ENCODE data around the gene SRGAP1. TPM values are rescaled to one million over a fixed set of nuclear protein-coding genes. Genes with fewer than 3 reads are reported as not detected.

Gene SRGAP1
- total RNA-seq, 2 donors from 2014 or later: 0.19 to 1.0 TPM

DNA sequence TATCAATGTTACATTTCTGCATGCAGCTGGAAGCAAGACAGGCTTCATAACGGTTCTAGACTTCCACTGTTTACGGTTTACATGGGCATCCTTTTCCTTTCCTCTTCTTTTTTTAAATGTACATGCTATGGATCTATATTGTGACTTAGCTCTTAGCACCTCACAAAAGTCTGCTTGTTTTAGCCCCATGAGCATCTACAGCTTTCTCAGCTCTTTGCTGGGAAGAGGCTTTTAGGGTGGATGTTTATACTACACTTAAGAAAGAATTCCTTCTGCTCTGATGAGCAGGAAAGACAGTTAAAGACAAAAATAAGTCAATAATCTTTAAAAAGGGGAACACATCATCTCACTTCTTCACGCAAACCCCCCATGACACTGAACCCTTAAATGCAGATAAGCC, 326.2 kb downstream of the SRGAP1 start:
- no peaks in the 10 kb centered on the region for H3K27me3 Mint-ChIP-seq
- no peaks in the 10 kb centered on the region for H3K36me3 Mint-ChIP-seq
- no peak overlapping the region for H3K4me3 Mint-ChIP-seq
- DNase-seq (ENCODE audit: low spot score) (no peak), ATAC-seq (no peak)
- no peaks in the 10 kb centered on the region for H3K4me1 Mint-ChIP-seq (ENCODE audit: low read depth in 2 of 2)
- H3K27ac Mint-ChIP-seq: no peak overlapping the region
- no peaks in the 10 kb centered on the region for H3K9me3 Mint-ChIP-seq

DNA sequence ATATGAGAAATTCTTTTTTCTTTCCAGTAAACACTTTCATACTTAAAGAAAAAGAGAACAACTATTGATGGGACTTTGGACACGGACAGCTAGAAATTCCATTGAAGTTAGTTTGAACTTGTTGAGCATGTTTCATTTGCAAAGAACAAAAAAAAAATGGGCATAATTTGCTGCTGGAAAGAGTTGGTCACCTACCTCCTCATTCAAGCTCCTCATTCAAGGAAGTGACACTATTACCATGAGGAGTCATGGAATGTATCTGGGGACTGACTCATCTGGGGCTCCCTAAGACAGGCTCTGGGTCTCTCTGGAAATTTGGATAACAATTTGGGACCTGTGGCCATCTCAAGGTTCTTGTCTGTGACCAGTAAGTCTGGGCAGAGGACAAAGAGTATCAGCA, 327.2 kb downstream of the SRGAP1 start:
- no peak overlapping the region for H3K27ac Mint-ChIP-seq
- no peaks in the 10 kb centered on the region for H3K9me3 Mint-ChIP-seq
- H3K4me3 Mint-ChIP-seq: no peak overlapping the region
- no peaks in the 10 kb centered on the region for H3K4me1 Mint-ChIP-seq (ENCODE audit: low read depth in 2 of 2)
- no peak for ATAC-seq
- DNase-seq (ENCODE audit: low spot score): no peak
- no peaks in the 10 kb centered on the region for H3K27me3 Mint-ChIP-seq
- H3K36me3 Mint-ChIP-seq: no peaks in the 10 kb centered on the region

DNA sequence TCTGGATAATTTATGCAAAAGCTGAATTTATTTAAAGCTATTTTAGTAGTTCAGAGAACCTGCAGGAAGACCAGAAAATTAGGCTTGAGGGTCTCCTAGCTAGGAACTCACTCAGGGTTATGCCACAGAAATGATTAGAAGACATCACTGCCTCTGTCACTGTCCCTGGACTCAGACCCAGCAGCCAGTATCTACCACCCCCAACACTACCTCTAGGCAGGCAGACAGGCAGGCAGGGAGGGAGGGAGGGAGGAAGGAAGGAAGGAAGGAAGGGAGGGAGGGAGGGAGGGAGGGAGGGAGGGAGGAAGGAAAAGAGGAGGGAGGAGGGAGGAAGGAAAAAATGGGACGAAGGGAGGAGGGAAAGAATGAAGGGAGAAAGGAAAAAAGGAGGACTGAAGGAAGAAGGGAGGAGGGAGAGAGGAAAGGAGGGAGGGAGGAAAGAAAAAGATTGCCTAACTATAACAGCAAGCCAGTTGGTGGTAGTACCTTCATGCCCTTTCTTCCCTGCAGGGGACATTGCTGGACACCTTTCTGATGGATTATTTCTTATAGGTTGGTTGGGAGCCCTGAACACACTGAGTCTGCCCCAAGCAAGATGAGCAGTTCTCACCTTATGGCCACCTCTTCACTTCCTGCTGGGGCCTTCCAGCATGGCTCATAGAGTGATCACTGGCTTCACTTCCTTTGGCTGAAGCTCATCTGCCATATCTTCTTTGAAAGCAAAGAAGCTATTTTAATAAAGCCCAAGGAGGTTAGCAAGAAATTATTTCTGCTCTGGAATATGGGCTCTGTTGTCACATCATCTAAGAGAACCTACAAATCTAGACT, 327.9 kb downstream of the SRGAP1 start:
- H3K27ac Mint-ChIP-seq: no peak overlapping the region
- H3K9me3 Mint-ChIP-seq: no peaks in the 10 kb centered on the region
- no peak overlapping the region for H3K4me3 Mint-ChIP-seq
- H3K27me3 Mint-ChIP-seq: no peaks in the 10 kb centered on the region
- ATAC-seq (no peak), DNase-seq (ENCODE audit: low spot score) (no peak)
- H3K36me3 Mint-ChIP-seq: no peaks in the 10 kb centered on the region
- no peaks in the 10 kb centered on the region for H3K4me1 Mint-ChIP-seq (ENCODE audit: low read depth in 2 of 2)

DNA sequence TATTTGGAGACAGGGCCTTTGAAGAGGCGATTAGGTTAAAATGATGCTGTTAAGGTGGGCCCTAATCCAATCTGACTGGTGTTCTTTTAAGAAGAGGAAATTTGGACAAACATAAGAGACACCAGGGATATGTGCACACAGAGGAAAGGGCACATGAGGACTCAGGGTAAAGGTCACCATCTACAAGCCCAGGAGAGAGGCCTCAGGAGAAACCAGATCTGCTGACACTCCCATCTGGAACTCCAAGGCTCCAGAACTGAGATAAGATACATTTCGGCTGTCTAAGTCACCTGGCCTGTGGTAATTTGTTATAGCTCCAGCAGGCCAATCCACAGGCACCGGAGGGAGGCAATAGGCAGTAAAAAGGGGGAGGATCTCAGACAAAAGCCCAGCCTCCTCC, 329.0 kb downstream of the SRGAP1 start:
- no peaks in the 10 kb centered on the region for H3K27me3 Mint-ChIP-seq
- no peak overlapping the region for H3K4me3 Mint-ChIP-seq
- no peaks in the 10 kb centered on the region for H3K36me3 Mint-ChIP-seq
- ATAC-seq (no peak), DNase-seq (ENCODE audit: low spot score) (no peak)
- no peak overlapping the region for H3K27ac Mint-ChIP-seq
- no peaks in the 10 kb centered on the region for H3K9me3 Mint-ChIP-seq
- H3K4me1 Mint-ChIP-seq (ENCODE audit: low read depth in 2 of 2): no peaks in the 10 kb centered on the region

DNA sequence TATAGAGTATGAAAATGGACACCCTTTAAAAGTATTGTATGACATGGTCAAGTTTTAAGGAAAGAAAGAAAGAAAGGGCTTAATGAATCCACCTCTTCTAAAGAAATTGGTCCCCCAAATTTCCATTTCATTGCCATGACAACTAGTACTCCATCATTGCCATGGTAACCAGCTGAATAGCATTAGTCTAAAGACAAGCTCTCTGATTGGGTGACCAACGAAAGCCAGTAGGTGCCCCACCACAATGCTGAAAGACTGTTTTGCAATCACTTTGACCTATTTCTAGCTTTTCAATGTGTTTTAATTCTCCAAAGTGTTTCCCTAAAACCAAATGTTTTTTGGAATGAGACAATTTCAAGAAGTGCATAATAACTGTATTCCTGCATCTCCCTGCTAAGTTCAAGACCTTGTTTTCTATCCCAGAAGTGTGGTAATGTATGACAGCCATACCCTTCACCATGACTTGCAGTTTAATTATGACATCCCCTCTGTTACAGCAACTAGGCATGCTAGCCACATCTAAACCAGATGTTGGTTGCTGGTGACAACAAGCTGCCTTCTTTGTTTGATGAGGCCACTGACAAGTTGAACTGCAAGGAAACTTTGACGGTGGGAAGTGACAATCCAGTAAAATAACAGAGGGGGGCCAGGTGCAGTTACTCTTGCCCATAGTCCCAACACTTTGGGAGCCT, 330.9 kb downstream of the SRGAP1 start:
- Mint-ChIP-seq H3K27me3 (no peaks in the 10 kb centered on the region), H3K4me1 (ENCODE audit: low read depth in 2 of 2) (no peaks in the 10 kb centered on the region), H3K27ac (no peak overlapping the region), H3K36me3 (no peaks in the 10 kb centered on the region), H3K9me3 (no peaks in the 10 kb centered on the region), H3K4me3 (no peak overlapping the region)
- no peak for DNase-seq (ENCODE audit: low spot score)
- ATAC-seq: no peak

DNA sequence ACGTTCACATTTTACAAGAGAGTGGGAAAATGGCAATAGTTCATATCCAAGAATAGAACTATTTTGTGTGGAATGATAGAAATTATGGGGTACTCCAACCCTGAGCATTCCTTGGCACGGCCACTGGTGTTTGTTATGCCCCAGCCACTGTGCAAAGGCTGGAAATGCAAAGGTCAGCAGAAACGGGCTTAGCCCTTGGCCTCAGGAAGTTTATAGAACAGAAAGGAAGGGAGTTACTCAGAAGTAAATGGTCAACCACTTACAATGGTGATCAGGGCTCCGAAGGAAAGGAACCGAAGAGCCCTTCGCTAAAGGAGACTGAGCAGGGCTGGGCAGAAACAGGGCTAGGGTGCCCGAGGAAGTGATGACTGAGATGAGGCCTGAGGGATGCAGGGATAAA, 332.5 kb downstream of the SRGAP1 start:
- DNase-seq (ENCODE audit: low spot score) (no peak), ATAC-seq (no peak)
- H3K27ac Mint-ChIP-seq: no peak overlapping the region
- no peaks in the 10 kb centered on the region for H3K4me1 Mint-ChIP-seq (ENCODE audit: low read depth in 2 of 2)
- no peak overlapping the region for H3K4me3 Mint-ChIP-seq
- H3K9me3 Mint-ChIP-seq: no peaks in the 10 kb centered on the region
- no peaks in the 10 kb centered on the region for H3K36me3 Mint-ChIP-seq
- H3K27me3 Mint-ChIP-seq: no peaks in the 10 kb centered on the region

DNA sequence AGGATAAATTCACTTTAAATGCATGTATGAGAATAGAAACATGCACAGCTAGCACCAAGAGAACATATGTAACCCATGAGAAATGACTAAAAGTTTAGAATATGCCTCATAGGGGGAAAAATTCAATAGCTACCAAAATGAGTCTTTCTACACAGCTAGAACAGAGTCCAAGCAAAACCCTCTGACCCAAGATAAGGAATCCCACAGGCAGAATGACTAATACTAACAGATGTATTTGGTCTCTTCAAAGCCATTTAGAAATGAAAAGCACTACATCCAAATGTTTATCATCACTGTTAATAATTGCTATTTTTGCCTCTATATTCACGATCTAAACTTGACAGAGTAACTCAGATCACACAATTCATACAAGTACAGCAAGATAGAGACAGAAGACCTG, 333.6 kb downstream of the SRGAP1 start:
- H3K27ac Mint-ChIP-seq: no peak overlapping the region
- H3K9me3 Mint-ChIP-seq: no peaks in the 10 kb centered on the region
- H3K4me3 Mint-ChIP-seq: no peak overlapping the region
- ATAC-seq: no peak
- H3K36me3 Mint-ChIP-seq: no peaks in the 10 kb centered on the region
- H3K27me3 Mint-ChIP-seq: no peaks in the 10 kb centered on the region
- H3K4me1 Mint-ChIP-seq (ENCODE audit: low read depth in 2 of 2): no peaks in the 10 kb centered on the region
- DNase-seq (ENCODE audit: low spot score): no peak

DNA sequence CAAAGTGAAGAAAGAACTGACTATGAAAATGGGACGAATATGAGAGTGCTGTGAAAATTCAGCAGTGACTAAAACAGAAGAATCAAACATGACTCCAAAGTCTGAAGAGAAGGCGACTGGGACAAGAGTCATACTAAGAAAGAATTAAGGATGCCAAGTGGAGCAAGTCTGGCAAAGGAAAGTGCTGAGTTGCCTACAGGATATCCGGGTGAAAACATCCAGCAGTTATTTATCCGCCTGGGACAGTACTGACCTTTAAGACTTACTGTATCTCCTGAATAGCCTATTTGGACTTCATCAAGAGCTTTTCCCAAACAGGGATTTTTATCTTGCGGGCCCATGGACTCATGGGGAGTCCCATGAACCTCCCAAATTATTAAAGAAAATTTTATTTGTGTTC, 336.5 kb downstream of the SRGAP1 start:
- H3K27ac Mint-ChIP-seq: no peak overlapping the region
- no peaks in the 10 kb centered on the region for H3K4me1 Mint-ChIP-seq (ENCODE audit: low read depth in 2 of 2)
- H3K27me3 Mint-ChIP-seq: no peaks in the 10 kb centered on the region
- H3K4me3 Mint-ChIP-seq: no peak overlapping the region
- H3K9me3 Mint-ChIP-seq: no peaks in the 10 kb centered on the region
- DNase-seq (ENCODE audit: low spot score) (no peak), ATAC-seq (no peak)
- no peaks in the 10 kb centered on the region for H3K36me3 Mint-ChIP-seq

DNA sequence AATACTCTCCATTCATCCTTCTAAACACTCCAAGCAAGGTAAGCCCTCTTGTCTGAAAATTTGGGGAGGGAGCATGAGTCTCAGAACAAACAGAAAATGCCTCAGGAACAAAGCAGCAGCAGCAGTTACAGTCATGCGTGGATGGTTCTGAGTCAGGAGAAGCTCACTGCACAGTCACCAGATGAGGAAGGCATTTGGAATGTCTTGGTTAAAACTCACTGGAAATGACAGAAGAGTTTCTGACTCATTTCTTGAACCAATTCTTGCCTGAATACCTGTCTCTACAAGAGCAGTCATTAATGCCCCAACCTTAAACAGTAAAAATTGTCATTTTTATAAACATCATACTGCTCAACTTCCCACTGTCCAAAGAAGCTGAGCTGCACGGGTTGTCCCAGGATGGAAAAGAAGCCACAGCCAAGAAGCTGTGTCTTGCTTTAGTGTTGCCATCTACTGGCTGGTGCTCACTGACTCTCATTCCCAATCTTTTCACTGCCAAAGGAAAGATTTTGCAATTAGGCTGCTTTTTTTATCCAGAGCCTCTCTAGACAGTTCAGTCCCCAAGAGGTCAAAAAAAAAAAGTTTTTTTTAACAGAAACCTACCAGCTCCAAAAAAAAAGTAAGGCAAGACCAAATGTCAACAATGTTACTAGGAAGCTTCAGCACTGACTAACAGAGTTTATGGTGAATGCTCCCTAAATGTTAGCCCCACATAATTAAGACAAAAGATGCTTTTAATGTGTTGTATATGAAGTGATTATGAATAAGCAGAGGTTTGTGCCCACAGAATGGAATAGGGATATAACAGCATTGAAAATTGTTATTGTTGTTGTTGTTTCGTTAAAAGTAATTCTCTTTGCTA, 337.2 kb downstream of the SRGAP1 start:
- Mint-ChIP-seq H3K4me3 (no peak overlapping the region), H3K27ac (no peak overlapping the region), H3K9me3 (no peaks in the 10 kb centered on the region), H3K4me1 (ENCODE audit: low read depth in 2 of 2) (no peaks in the 10 kb centered on the region), H3K27me3 (no peaks in the 10 kb centered on the region), H3K36me3 (no peaks in the 10 kb centered on the region)
- DNase-seq (ENCODE audit: low spot score) (no peak), ATAC-seq (no peak)

DNA sequence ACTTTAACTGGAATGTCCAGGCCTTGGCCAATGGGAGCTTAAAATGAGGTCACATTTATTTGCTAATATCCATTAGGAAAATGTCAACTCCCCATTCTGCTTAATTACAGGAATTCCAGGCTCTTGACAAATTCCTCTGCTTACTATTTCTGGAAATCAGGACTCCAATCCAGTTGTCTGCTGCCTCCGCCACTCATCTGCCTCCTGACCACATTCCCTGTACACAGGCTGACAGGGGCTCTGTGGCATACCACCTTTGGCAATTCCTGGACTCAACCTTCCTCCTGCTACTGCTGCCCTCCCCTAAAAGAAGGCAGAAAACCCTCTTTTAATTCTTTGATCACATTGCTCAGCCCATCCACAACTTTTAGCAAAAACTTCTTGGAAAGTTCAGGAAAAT, 339.7 kb downstream of the SRGAP1 start:
- Mint-ChIP-seq H3K36me3 (no peaks in the 10 kb centered on the region), H3K4me3 (no peak overlapping the region), H3K9me3 (no peaks in the 10 kb centered on the region), H3K4me1 (ENCODE audit: low read depth in 2 of 2) (no peaks in the 10 kb centered on the region), H3K27ac (no peak overlapping the region), H3K27me3 (no peaks in the 10 kb centered on the region)
- DNase-seq (ENCODE audit: low spot score) (no peak), ATAC-seq (no peak)

DNA sequence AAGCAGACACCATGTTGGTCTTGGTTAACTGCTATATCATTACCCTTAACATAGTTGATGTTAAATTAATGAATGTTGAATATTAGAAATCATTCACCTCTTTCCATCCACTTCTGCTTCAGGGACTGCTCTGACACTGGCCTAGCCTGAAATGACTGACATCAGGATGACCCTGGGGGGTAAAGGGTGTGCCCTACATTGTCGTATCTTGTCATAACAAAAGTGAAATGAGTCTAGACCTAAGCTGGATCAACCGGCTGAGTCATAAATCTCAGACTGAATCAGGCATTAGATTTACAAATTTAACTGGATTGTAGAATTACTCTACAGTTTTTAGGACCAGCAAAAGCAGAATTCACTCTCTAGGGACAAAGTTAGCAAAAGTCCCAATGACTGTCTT, 342.3 kb downstream of the SRGAP1 start:
- Mint-ChIP-seq H3K4me1 (ENCODE audit: low read depth in 2 of 2) (no peaks in the 10 kb centered on the region), H3K4me3 (no peak overlapping the region), H3K9me3 (no peaks in the 10 kb centered on the region), H3K27me3 (no peaks in the 10 kb centered on the region), H3K27ac (no peak overlapping the region), H3K36me3 (no peaks in the 10 kb centered on the region)
- ATAC-seq (peak in 1 of 2 donors; percentile 94), DNase-seq (ENCODE audit: low spot score) (no peak)

DNA sequence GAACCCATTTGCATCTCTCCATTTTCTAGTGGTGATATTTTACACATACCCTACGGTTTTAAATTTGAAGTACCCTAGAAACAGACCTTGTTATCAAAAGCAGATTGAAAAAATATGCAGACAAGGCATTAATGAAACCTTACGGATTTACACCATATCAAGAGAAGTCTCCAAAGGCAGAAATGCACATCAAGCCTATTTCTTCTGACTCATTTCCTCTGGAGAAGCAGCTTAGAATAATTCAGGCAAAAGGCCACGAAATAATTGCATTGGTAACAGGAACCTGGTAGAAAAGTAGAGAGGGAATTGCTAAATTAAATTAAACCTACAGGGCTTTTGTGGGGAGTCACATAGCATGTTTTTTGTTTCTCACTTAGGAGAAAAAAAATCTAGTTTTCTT, 342.9 kb downstream of the SRGAP1 start:
- ATAC-seq (no peak), DNase-seq (ENCODE audit: low spot score) (no peak)
- Mint-ChIP-seq H3K36me3 (no peaks in the 10 kb centered on the region), H3K27me3 (no peaks in the 10 kb centered on the region), H3K4me1 (ENCODE audit: low read depth in 2 of 2) (peaks cover 0 to under 1% of the 10 kb centered on the region in 2 donors), H3K4me3 (no peak overlapping the region), H3K9me3 (no peaks in the 10 kb centered on the region), H3K27ac (no peak overlapping the region)

DNA sequence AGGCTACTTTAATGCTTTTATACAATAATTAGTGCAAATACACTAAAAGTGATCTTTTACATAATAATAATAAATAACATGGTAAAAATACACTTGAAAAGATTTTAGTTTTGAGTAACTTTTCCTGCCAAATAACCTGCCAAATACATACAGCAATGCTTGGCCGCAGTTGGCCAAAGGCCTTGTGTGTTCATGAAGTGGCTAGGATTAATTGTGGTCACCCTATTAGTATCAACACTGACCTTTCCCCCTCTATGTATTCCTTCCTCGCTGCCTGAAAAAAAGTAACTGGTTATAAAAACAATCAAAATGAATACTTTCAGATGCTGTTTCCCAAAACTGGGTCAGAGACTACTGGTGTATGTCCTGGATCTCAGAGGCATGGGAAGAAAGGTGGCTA, 343.3 kb downstream of the SRGAP1 start:
- no peak for DNase-seq (ENCODE audit: low spot score)
- H3K4me3 Mint-ChIP-seq: no peak overlapping the region
- H3K4me1 Mint-ChIP-seq (ENCODE audit: low read depth in 2 of 2): peaks cover 3 to 5% of the 10 kb centered on the region in 2 donors
- H3K27me3 Mint-ChIP-seq: no peaks in the 10 kb centered on the region
- ATAC-seq: no peak
- H3K36me3 Mint-ChIP-seq: no peaks in the 10 kb centered on the region
- H3K9me3 Mint-ChIP-seq: no peaks in the 10 kb centered on the region
- H3K27ac Mint-ChIP-seq: peak overlapping the region in 1 of 2 donors; percentile 72

DNA sequence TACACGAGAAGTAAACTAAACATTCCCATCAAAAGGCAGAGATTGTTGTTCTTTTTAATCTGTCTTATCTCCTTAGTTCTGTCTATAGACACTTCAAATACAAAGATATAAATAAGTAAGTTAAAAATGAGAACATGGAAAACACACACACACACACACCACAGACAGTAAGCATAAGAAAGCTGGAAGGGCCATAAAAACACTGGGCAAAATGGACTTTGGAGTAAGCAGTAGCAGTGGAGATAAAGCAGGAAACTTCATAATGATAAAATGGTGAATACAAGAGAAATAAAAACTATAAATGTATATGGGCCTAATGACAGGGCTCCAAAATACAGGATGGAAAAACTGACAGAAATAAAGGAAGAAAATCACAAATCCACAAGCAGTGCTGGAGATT, 345.0 kb downstream of the SRGAP1 start:
- DNase-seq (ENCODE audit: low spot score) (no peak), ATAC-seq (no peak)
- Mint-ChIP-seq H3K27me3 (no peaks in the 10 kb centered on the region), H3K4me1 (ENCODE audit: low read depth in 2 of 2) (peaks cover 3 to 15% of the 10 kb centered on the region in 2 donors), H3K36me3 (peaks cover 8% of the 10 kb centered on the region), H3K27ac (no peak overlapping the region), H3K9me3 (no peaks in the 10 kb centered on the region), H3K4me3 (no peak overlapping the region)
